Naive thymus-derived CD4-positive, alpha-beta T cell (primary cell): Measurements from ENCODE around the gene PPP1CB. TPM values are rescaled to one million over a fixed set of nuclear protein-coding genes. Genes with fewer than 3 reads are reported as not detected.
A peak's percentile ranks its signal among the peaks of the same experiment; 100 is the strongest.

Experiments
- ATAC-seq: fragments of 150-1000 bp; cut with Tn5 transposase; 2 replicates; pipeline ENCODE4 v1.10.0; 2021; ENCODE audit warnings: mild to moderate bottlenecking, moderate library complexity
- CTCF ChIA-PET: fragments of 350-600 bp; sonication (Branson Sonifier 250); formaldehyde crosslinking; loops from one replicate; lab custom pipeline; 2021; ENCODE audit warnings: antibody characterized with exemption; lab: Charles Lee
- POLR2A ChIA-PET: fragments of 350-600 bp; sonication (Branson Sonifier 250); formaldehyde crosslinking; loops from one replicate; lab custom pipeline; 2021; ENCODE audit warnings: antibody characterized with exemption, inconsistent platforms; lab: Charles Lee
- DNase-seq, 9 donors: peaks; one replicate each; pipeline versions ENCODE4 v3.0.0 to v3.0.0-alpha.2; 2020 to 2022; ENCODE audit warnings: mixed read lengths in 1 of 9
- H3K27ac ChIP-seq: one replicate; pipeline ENCODE4 v1.7.0; 2013; ENCODE audit warnings: mild to moderate bottlenecking, low read depth, low read length, moderate library complexity
- H3K27me3 ChIP-seq, 2 donors: one replicate each; pipeline ENCODE4 v1.7.0; 2013; ENCODE audit warnings: low read length in 2 of 2, mild to moderate bottlenecking in 2 of 2, moderate library complexity in 2 of 2; ENCODE audit not compliant: control insufficient read depth in 2 of 2, insufficient read depth in 2 of 2
- H3K36me3 ChIP-seq, 3 experiments: 1 replicate in 2 of 3; 2 replicates in 1 of 3; pipeline ENCODE4 v1.7.0; 2013; ENCODE audit warnings: low read length in 3 of 3, mild to moderate bottlenecking in 3 of 3, moderate library complexity in 1 of 3; ENCODE audit not compliant: insufficient read depth in 3 of 3, control insufficient read depth in 2 of 3
- H3K4me1 ChIP-seq, 2 donors: one replicate each; pipeline ENCODE4 v1.7.0; 2013; ENCODE audit warnings: low read length in 2 of 2, mild to moderate bottlenecking in 2 of 2, moderate library complexity in 1 of 2; ENCODE audit not compliant: control insufficient read depth in 2 of 2, insufficient read depth in 2 of 2
- H3K4me3 ChIP-seq: 2 replicates; pipeline ENCODE4 v1.7.0; 2013; ENCODE audit warnings: mild to moderate bottlenecking, low read length
- H3K9me3 ChIP-seq, 3 experiments: 1 replicate in 2 of 3; 2 replicates in 1 of 3; pipeline ENCODE4 v1.7.0; 2013; ENCODE audit warnings: low read length in 3 of 3; ENCODE audit not compliant: control insufficient read depth in 2 of 3
- H3K27ac Mint-ChIP-seq, 9 donors: one replicate each; pipeline ENCODE4 v1.8.0; 2020 to 2022; ENCODE audit warnings: mixed read lengths in 9 of 9, mild to moderate bottlenecking in 8 of 9, moderate library complexity in 5 of 9, inconsistent platforms in 2 of 9
- H3K27me3 Mint-ChIP-seq, 5 donors: one replicate each; pipeline ENCODE4 v1.8.0; 2021 to 2022; ENCODE audit warnings: mixed read lengths in 5 of 5, mild to moderate bottlenecking in 1 of 5
- H3K36me3 Mint-ChIP-seq, 5 donors: one replicate each; pipeline ENCODE4 v1.8.0; 2020 to 2022; ENCODE audit warnings: mixed read lengths in 5 of 5, mild to moderate bottlenecking in 3 of 5, inconsistent platforms in 1 of 5
- H3K4me1 Mint-ChIP-seq, 7 donors: one replicate each; pipeline ENCODE4 v1.8.0; 2020 to 2022; ENCODE audit warnings: mixed read lengths in 7 of 7, mild to moderate bottlenecking in 3 of 7, inconsistent platforms in 1 of 7
- H3K4me3 Mint-ChIP-seq, 10 donors: one replicate each; pipeline ENCODE4 v1.8.0; 2020 to 2022; ENCODE audit warnings: mild to moderate bottlenecking in 10 of 10, mixed read lengths in 10 of 10, moderate library complexity in 6 of 10, inconsistent platforms in 2 of 10
- H3K9me3 Mint-ChIP-seq, 11 donors: one replicate each; pipeline ENCODE4 v1.8.0; 2020 to 2022; ENCODE audit warnings: mixed read lengths in 11 of 11, mild to moderate bottlenecking in 4 of 11, inconsistent platforms in 1 of 11, moderate library complexity in 1 of 11
- intact Hi-C, 2 donors: fragments of 100-400 bp; cut with micrococcal nuclease; formaldehyde crosslinking; loops; one replicate each; pipeline ENCODE4 v1.15.1; 2023
- polyA plus RNA-seq, 2 donors: library from polyadenylated mRNA; unstranded; fragments of 300-500 nt; fragmentation: Illumina TruSeq; gene quantifications; one replicate each; pipeline ENCODE4 v1.2.3, GENCODE V29; 2021
- total RNA-seq, 6 experiments: library from RNA in 5 of 6; stranded (reverse) in 5 of 6; gene quantifications; 1 replicate in 5 of 6; 2 replicates in 1 of 6; pipeline ENCODE4 v1.2.3 and lab custom pipeline; 2021 to 2026

Gene PPP1CB
- total and polyA plus RNA-seq, 7 experiments from 2014 or later = 73.5 to 223 (median 209) TPM

DNA sequence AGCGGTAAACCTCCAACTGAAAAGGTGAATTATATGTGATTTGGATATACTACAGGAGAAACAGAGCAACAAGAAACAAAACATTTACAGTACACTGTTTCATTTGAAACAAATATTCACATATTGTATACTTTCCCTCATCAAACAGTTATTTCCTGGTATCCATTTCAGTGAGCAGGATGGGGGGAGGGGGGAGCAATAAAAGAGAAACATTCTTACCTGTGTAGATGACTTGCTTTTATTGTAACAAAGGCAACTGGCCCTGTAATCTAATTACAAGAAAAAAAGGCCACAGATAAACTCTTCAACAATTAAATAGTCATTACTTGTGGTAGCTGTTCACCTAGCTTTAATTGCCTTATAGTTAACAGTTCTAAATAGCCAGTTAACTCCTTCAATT, 3.9 kb upstream of the PPP1CB start:
- H3K4me3 Mint-ChIP-seq = peak overlapping the region; percentile 49 to 82 (median 72)
- peak overlapping the region; percentile 77 to 99 (median 93) for H3K27ac Mint-ChIP-seq
- peaks cover 0 to 3% (median 0%) of the 10 kb centered on the region in 11 donors for H3K9me3 Mint-ChIP-seq
- intact Hi-C loops = no loop called here
- peaks cover 0 to 13% (median 0%) of the 10 kb centered on the region in 5 donors for H3K36me3 Mint-ChIP-seq
- H3K27me3 Mint-ChIP-seq = no peaks in the 10 kb centered on the region
- H3K9me3 ChIP-seq = no peaks in the 10 kb centered on the region
- peak overlapping the region; percentile 99 for H3K27ac ChIP-seq
- peaks cover 17 to 42% (median 35%) of the 10 kb centered on the region in 7 donors for H3K4me1 Mint-ChIP-seq
- POLR2A ChIA-PET = interaction anchor here (0.7 to 8.0 kb wide), 5 partner anchors 123 to 1426 kb away, joined by 3 to 86 read pairs (median 5); no protein-coding TSS in a partner anchor
- peak in 6 of 9 donors; percentile 20 to 39 (median 34) for DNase-seq
- peaks cover 0 to 9% (median 0%) of the 10 kb centered on the region in 3 experiments for H3K36me3 ChIP-seq
- ATAC-seq = no peak
- peaks cover 26 to 27% of the 10 kb centered on the region in 2 donors for H3K4me1 ChIP-seq
- no peaks in the 10 kb centered on the region for H3K27me3 ChIP-seq
- H3K4me3 ChIP-seq = no peak overlapping the region
- CTCF ChIA-PET = interaction anchor here (0.7 to 12.2 kb wide), 4 partner anchors 12 to 153 kb away, joined by 3 to 119 read pairs (median 4); no protein-coding TSS in a partner anchor

DNA sequence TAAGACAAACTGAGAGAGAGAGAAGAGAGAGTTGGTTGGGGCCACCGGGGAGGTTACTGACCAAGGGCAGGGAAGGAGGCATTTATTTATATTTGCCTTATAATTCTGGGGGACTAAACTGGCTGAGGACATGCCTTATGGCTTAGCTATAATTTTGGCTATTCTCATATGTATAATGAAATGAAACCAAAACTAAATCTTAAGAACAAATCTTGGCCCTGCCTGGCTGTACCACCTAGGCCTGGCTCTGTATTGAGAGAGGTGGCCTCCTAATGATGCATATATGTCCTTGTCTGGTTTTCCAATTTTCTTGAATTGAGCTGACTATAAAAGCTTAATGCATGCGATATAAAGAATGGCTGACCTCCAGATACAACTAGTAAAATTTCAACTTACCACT, 3.5 kb upstream of the PPP1CB start:
- Mint-ChIP-seq H3K36me3 (peaks cover 0 to 15% (median 0%) of the 10 kb centered on the region in 5 donors), H3K27ac (peak overlapping the region; percentile 77 to 99 (median 93)), H3K9me3 (peaks cover 0 to 3% (median 0%) of the 10 kb centered on the region in 11 donors), H3K4me3 (peak overlapping the region; percentile 49 to 82 (median 72)), H3K27me3 (no peaks in the 10 kb centered on the region), H3K4me1 (peaks cover 19 to 45% (median 40%) of the 10 kb centered on the region in 7 donors)
- intact Hi-C loops = no loop called here
- Histone ChIP-seq H3K27me3 (no peaks in the 10 kb centered on the region), H3K36me3 (peaks cover 0 to 9% (median 0%) of the 10 kb centered on the region in 3 experiments), H3K9me3 (no peaks in the 10 kb centered on the region), H3K4me3 (no peak overlapping the region), H3K27ac (peak overlapping the region; percentile 99), H3K4me1 (peaks cover 26 to 27% of the 10 kb centered on the region in 2 donors)
- ATAC-seq (no peak), DNase-seq (peak in 1 of 9 donors; percentile 25)
- CTCF ChIA-PET = interaction anchor here (0.6 to 12.2 kb wide), 5 partner anchors 12 to 339 kb away, joined by 3 to 119 read pairs (median 4); no protein-coding TSS in a partner anchor
- POLR2A ChIA-PET = interaction anchor here (0.8 to 8.0 kb wide), 4 partner anchors 123 to 153 kb away, joined by 3 to 86 read pairs (median 6); no protein-coding TSS in a partner anchor

DNA sequence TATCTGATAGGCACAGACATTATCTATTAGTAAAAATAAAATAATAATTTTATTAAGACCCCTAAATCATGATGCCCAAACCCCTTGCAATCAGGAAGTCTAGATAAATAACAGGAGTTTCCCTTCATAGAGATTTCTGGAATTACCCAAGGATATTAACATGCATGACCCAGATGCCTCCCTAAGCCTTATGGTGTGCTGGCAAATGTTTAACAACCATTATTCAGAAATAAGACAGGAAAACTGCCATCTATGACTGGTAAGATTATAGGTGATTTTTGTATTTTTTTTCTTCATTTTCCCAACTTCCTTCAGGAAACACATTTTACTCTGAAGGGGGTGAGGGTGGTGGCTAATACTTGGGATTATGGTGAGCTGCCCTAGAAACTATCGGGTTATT, 2.7 kb upstream of the PPP1CB start:
- Histone ChIP-seq H3K4me1 (peaks cover 26 to 27% of the 10 kb centered on the region in 2 donors), H3K36me3 (peaks cover 0 to 9% (median 0%) of the 10 kb centered on the region in 3 experiments), H3K9me3 (no peaks in the 10 kb centered on the region), H3K27ac (peak overlapping the region; percentile 99), H3K4me3 (no peak overlapping the region), H3K27me3 (no peaks in the 10 kb centered on the region)
- Mint-ChIP-seq H3K9me3 (peaks cover 0 to 3% (median 0%) of the 10 kb centered on the region in 11 donors), H3K4me3 (peak overlapping the region in 7 of 10 donors; percentile 21 to 93 (median 69)), H3K27me3 (no peaks in the 10 kb centered on the region), H3K27ac (peak overlapping the region; percentile 96 to 99 (median 98)), H3K4me1 (peaks cover 19 to 45% (median 41%) of the 10 kb centered on the region in 7 donors), H3K36me3 (peaks cover 0 to 10% (median 0%) of the 10 kb centered on the region in 5 donors)
- POLR2A ChIA-PET = interaction anchor here (1.1 to 8.0 kb wide), 3 partner anchors 8 to 154 kb away, joined by 3 to 86 read pairs (median 5); no protein-coding TSS in a partner anchor
- CTCF ChIA-PET = interaction anchor here (0.5 to 12.2 kb wide), 5 partner anchors 13 to 340 kb away, joined by 3 to 119 read pairs (median 4); no protein-coding TSS in a partner anchor
- ATAC-seq (no peak), DNase-seq (no peak)
- intact Hi-C loops = no loop called here

DNA sequence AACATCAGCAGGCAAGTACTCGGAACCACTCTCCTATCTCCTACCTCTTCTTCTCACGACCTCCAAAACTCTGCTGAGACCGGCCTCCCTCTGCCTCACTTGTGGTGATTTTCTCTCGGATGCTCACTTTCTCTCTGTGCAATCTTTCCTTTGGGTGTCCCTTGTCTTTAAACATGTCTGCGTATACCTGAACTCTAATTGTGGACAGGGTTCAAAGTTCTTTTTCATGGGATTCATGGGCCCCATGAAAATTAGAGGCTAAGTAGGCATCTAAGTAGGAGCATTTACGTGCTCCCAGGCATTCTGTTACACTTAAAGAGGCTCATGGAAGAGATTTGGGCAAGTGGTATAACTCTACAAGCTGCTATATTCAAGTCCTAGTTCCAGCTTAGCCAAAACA, 2.1 kb upstream of the PPP1CB start:
- Mint-ChIP-seq H3K9me3 (peaks cover 0 to 3% (median 0%) of the 10 kb centered on the region in 11 donors), H3K27me3 (no peaks in the 10 kb centered on the region), H3K36me3 (peaks cover 0 to 12% (median 0%) of the 10 kb centered on the region in 5 donors), H3K4me3 (peak overlapping the region in 9 of 10 donors; percentile 29 to 96 (median 53)), H3K4me1 (peaks cover 22 to 50% (median 46%) of the 10 kb centered on the region in 7 donors), H3K27ac (peak overlapping the region; percentile 96 to 99 (median 98))
- ATAC-seq (no peak), DNase-seq (no peak)
- no peak overlapping the region for H3K4me3 ChIP-seq
- ChIA-PET POLR2A (interaction anchor here (0.6 to 8.0 kb wide), 5 partner anchors 8 to 183 kb away, joined by 3 to 86 read pairs (median 3); partner anchors contain the start of gene WDR43), CTCF (interaction anchor here (0.5 to 12.2 kb wide), 3 partner anchors 71 to 155 kb away, joined by 3 to 119 read pairs (median 6); no protein-coding TSS in a partner anchor)
- intact Hi-C loops = no loop called here
- peaks cover 0 to 9% (median 0%) of the 10 kb centered on the region in 3 experiments for H3K36me3 ChIP-seq
- peak overlapping the region; percentile 99 for H3K27ac ChIP-seq
- peaks cover 26 to 27% of the 10 kb centered on the region in 2 donors for H3K4me1 ChIP-seq
- H3K27me3 ChIP-seq = no peaks in the 10 kb centered on the region
- H3K9me3 ChIP-seq = no peaks in the 10 kb centered on the region

DNA sequence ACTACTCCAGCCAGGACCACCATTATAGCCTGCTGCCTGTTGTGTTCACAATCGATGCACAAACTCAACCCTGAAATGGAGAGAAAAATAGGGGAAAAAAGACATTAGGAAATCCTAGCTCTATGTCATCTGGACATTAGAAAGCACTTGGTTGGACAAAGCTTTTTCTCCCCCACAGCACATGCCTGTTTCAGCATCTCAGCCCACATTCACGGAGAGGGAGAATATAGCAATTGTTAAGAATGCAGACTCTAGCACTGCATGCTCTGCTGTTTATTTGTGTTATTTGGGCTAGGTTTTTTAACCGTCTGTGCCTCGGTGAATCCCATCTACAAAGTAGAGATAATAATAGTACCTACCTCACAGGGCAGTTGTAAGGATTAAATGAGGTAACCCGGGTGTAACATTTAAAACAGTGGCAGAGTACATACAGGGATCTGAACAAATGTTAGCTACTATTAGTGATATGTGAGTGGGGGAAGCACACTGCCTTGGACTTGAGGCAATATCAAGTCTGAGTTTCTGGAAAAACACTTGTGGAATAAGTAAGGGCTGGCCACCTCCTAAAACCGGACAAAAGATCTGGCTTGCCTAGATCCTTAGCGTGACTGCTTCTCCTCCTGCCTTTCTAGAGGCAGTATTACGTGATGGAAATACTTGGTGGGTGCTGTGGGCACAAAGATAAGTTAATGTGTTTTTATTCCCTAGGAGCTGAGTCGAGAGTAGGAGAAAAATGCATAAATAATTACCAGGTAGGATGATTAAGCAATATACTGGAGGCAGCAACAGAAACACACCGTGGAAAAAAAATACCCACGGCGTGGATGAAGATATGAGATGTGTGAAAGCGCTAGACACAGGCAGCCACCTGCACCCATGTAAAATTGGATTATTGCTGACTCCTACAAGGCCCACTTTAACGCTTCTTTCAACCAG, 1.0 kb upstream of the PPP1CB start:
- Histone ChIP-seq H3K27me3 (no peaks in the 10 kb centered on the region), H3K9me3 (no peaks in the 10 kb centered on the region), H3K4me1 (peaks cover 36 to 37% of the 10 kb centered on the region in 2 donors), H3K4me3 (peak overlapping the region; percentile 97), H3K36me3 (peaks cover 0 to 9% (median 0%) of the 10 kb centered on the region in 3 experiments), H3K27ac (peak overlapping the region; percentile 99)
- Mint-ChIP-seq H3K9me3 (peaks cover 0 to 3% (median 0%) of the 10 kb centered on the region in 11 donors), H3K4me1 (peaks cover 28 to 61% (median 57%) of the 10 kb centered on the region in 7 donors), H3K27me3 (no peaks in the 10 kb centered on the region), H3K36me3 (peaks cover 0 to 12% (median 3%) of the 10 kb centered on the region in 5 donors), H3K4me3 (peak overlapping the region; percentile 93 to 100 (median 96)), H3K27ac (peak overlapping the region; percentile 96 to 99 (median 98))
- ChIA-PET POLR2A (interaction anchor here (0.6 to 8.0 kb wide), 12 partner anchors 11 to 184 kb away, joined by 3 to 86 read pairs (median 6); partner anchors contain the start of genes TRMT61B and WDR43), CTCF (interaction anchor here (0.6 to 12.2 kb wide), 5 partner anchors 129 to 184 kb away, joined by 3 to 119 read pairs (median 6); no protein-coding TSS in a partner anchor)
- intact Hi-C loops = loop anchor here (1.0 to 10.0 kb wide), 18 partner anchors 60 to 1678 kb away; partner anchors contain the start of genes FOSL2 (in 2 of the 2), MRPL33 (in 2 of the 2), OST4 (in 2 of the 2) and SPDYA (in 2 of the 2)
- no peak for ATAC-seq
- peak in 5 of 9 donors; percentile 30 to 74 (median 34) for DNase-seq
